GM06990 (cell line): ENCODE data around the gene LDB3.
"Not testable (repeated sequence)": the region's sequence is repeated elsewhere in the genome, so short reads cannot be mapped to it uniquely, and the experiment has no call there.

Source experiments
- DNase-seq: peaks from one replicate; pipeline ENCODE4 v3.0.0-alpha.2; 2011; ENCODE audit not compliant: insufficient read length; ENCODE audit errors: extremely low read depth
- H3K27me3 ChIP-seq: replicated peaks from 2 replicates; pipeline ENCODE4 v1.6.0; 2011; ENCODE audit warnings: low read length; ENCODE audit not compliant: control insufficient read depth, insufficient read depth
- H3K36me3 ChIP-seq: 2 replicates; pipeline ENCODE4 v1.5.1; 2011; ENCODE audit warnings: low read length; ENCODE audit not compliant: control insufficient read depth, insufficient read depth
- H3K4me3 ChIP-seq: replicated peaks from 2 replicates; pipeline ENCODE4 v1.5.1; 2011; ENCODE audit warnings: low read depth, mild to moderate bottlenecking, control low read depth, low read length
- CTCF ChIP-seq: IDR thresholded peaks from 2 replicates; pipeline ENCODE4 v1.5.1; 2011; ENCODE audit warnings: low read length, control low read depth, mild to moderate bottlenecking, inconsistent platforms; ENCODE audit not compliant: insufficient read depth, poor library complexity, severe bottlenecking

LDB3 gene

GRCh38 chr10:86732771-86733170, 64.5 kb downstream of the LDB3 start:
- no peak for DNase-seq
- TF ChIP-seq CTCF = no peak
- Histone ChIP-seq H3K27me3 (no peaks in the 10 kb centered on the region), H3K36me3 (no peaks in the 10 kb centered on the region), H3K4me3 (no peak overlapping the region)

GRCh38 chr10:86733260-86733671, 65.0 kb downstream of the LDB3 start:
- H3K27me3 ChIP-seq = no peaks in the 10 kb centered on the region
- TF ChIP-seq CTCF = no peak
- DNase-seq = no peak
- H3K36me3 ChIP-seq = no peaks in the 10 kb centered on the region
- no peak overlapping the region for H3K4me3 ChIP-seq

GRCh38 chr10:86734207-86734988, 66.1 kb downstream of the LDB3 start:
- DNase-seq = no peak
- Histone ChIP-seq H3K4me3 (no peak overlapping the region), H3K36me3 (no peaks in the 10 kb centered on the region), H3K27me3 (no peaks in the 10 kb centered on the region)
- TF ChIP-seq CTCF = no peak

- DNase-seq, H3K36me3 ChIP-seq, H3K4me3 ChIP-seq, H3K27me3 ChIP-seq: not testable (repeated sequence)
These were observed 67.0 kb downstream of the LDB3 start for GRCh38 chr10:86735278-86735677.

GRCh38 chr10:86742230-86742629, 73.9 kb downstream of the LDB3 start:
- DNase-seq = no peak
- Histone ChIP-seq H3K4me3 (no peak overlapping the region), H3K27me3 (no peaks in the 10 kb centered on the region), H3K36me3 (no peaks in the 10 kb centered on the region)
- no peak for TF ChIP-seq CTCF

- no peak for TF ChIP-seq CTCF
- no peaks in the 10 kb centered on the region for H3K36me3 ChIP-seq
- H3K27me3 ChIP-seq = no peaks in the 10 kb centered on the region
- H3K4me3 ChIP-seq = no peak overlapping the region
- no peak for DNase-seq
These were observed 75.9 kb downstream of the LDB3 start for GRCh38 chr10:86744067-86744725.
